Measurements from ENCODE around the gene GRWD1. TPM values are rescaled to one million over a fixed set of nuclear protein-coding genes. Genes with fewer than 3 reads are reported as not detected.

GRWD1 gene
- total RNA-seq, 4 donors from 2014 or later = 9.4 to 49.7 (median 13.6) TPM

DNA sequence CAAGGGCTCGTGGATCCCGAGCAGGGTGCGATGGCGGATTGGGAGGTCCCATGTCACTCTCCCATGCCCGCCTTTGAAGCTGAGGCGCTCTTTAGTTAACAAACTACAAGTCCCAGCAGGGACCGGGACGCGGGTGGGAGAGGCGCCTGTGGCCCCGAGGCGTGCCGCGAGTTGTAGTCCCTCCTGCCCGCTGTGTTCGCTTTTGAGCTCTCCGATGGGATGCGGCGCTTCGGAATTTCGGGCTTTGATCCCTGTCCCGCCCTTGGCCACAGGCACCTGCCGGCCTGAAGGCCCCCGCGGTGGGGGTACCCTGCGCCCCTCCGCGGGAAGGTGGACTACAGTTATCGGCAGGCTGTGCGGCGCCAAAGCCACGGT lies 34.4 kb downstream of the GRWD1 start:
- in situ Hi-C loops (cut with MboI; ENCODE audit: low pct_ligation_motif_present in 1 of 4, low pct_unique_long_range_greater_than_20kb in 1 of 4, low sequenced_read_pairs in 3 of 4) (no loop called here), intact Hi-C loops (cut with DNase I; ENCODE audit: low total_unique reads) (no loop called here)
- Histone ChIP-seq H3K4me1 (peaks cover 0 to 18% (median 13%) of the 10 kb centered on the region in 4 donors), H3K4me3 (peak overlapping the region; percentile 8 to 62 (median 44)), H3K9me3 (no peaks in the 10 kb centered on the region), H3K27ac (peak overlapping the region; percentile 70 to 87 (median 86)), H3K27me3 (no peaks in the 10 kb centered on the region), H3K36me3 (peaks cover 0 to 18% (median 6%) of the 10 kb centered on the region in 4 donors)
- no peak for TF ChIP-seq POLR2A (IDR thresholded peaks at IDR 0.05)
- TF ChIP-seq POLR2AphosphoS5 (IDR thresholded peaks at IDR 0.05) = peak in 2 of 3 donors; percentile 47
- TF ChIP-seq, protein P1, sequence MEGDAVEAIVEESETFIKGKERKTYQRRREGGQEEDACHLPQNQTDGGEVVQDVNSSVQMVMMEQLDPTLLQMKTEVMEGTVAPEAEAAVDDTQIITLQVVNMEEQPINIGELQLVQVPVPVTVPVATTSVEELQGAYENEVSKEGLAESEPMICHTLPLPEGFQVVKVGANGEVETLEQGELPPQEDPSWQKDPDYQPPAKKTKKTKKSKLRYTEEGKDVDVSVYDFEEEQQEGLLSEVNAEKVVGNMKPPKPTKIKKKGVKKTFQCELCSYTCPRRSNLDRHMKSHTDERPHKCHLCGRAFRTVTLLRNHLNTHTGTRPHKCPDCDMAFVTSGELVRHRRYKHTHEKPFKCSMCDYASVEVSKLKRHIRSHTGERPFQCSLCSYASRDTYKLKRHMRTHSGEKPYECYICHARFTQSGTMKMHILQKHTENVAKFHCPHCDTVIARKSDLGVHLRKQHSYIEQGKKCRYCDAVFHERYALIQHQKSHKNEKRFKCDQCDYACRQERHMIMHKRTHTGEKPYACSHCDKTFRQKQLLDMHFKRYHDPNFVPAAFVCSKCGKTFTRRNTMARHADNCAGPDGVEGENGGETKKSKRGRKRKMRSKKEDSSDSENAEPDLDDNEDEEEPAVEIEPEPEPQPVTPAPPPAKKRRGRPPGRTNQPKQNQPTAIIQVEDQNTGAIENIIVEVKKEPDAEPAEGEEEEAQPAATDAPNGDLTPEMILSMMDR (IDR thresholded peaks at IDR 0.05) = no peak
- DNase-seq = peak; percentile 57
- 52% methylated on average over 22 of the region's 32 CpGs; no CpG with 5 or more reads in 1 of the 2 donors for WGBS, 2 donors (ENCODE audit: low coverage in 1 of 2)

DNA sequence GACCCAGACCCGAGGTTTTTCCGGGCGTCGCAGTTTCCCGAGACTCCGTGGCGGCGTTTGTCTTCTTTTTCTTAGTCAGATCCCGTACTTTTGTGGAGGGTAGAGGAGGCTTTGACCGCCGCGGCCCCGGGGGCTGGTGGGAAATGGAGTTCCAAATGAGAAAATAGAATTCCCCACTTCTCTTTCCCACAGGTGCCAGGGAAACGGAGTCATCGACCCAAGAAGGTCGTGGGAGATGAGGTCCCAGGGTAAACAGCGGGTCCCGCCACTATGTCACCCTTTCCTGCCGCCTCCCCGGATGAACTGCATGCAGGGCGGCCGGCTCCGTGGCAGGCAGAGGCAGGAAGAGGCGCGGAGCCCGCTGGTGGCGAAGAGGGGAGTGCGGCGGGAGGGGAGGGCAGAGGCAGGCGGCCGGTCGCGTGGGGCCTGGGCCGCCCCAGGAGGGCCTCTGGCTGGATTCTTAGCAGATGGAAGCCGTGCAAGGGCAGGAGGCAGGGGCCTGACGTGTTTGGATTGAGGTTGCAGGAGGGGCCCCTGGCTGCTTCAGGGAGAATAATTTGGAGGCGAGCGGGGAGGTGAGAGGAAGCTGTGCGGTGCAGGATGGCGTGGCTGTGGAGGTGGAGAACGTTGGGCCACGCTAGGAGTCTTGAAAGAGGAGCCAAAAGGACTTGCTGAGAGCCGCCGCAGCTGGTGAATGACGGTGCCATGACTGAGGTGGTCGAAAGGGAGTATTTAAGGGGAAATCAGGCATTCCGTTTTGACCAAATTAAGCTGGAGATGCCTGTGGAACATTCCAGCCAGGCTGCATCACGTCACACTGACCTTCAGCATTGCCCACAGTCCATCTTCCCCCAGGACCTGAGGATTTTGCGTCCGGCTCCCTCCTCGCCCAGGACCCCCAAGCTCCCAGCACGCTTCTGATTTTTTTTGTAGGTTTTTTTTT lies 35.0 kb downstream of the GRWD1 start:
- 22 to 27% methylated on average over 22 to 52 of the region's 52 CpGs for WGBS, 2 donors (ENCODE audit: low coverage in 1 of 2)
- DNase-seq = peak; percentile 55
- H3K27me3 ChIP-seq = no peaks in the 10 kb centered on the region
- H3K9me3 ChIP-seq = no peaks in the 10 kb centered on the region
- peak overlapping the region; percentile 8 to 62 (median 44) for H3K4me3 ChIP-seq
- peaks cover 0 to 18% (median 13%) of the 10 kb centered on the region in 4 donors for H3K4me1 ChIP-seq
- intact Hi-C loops (cut with DNase I; ENCODE audit: low total_unique reads) (no loop called here), in situ Hi-C loops (cut with MboI; ENCODE audit: low pct_ligation_motif_present in 1 of 4, low pct_unique_long_range_greater_than_20kb in 1 of 4, low sequenced_read_pairs in 3 of 4) (no loop called here)
- peak overlapping the region; percentile 70 to 87 (median 86) for H3K27ac ChIP-seq
- peaks cover 0 to 11% (median 3%) of the 10 kb centered on the region in 4 donors for H3K36me3 ChIP-seq
- no peak for TF ChIP-seq EP300 (IDR thresholded peaks at IDR 0.05; ENCODE audit: low read depth)
- peak; percentile 37 for TF ChIP-seq POLR2A (IDR thresholded peaks at IDR 0.05)
- peak in 2 of 3 donors; percentile 10 to 48 for TF ChIP-seq POLR2AphosphoS5 (IDR thresholded peaks at IDR 0.05)

DNA sequence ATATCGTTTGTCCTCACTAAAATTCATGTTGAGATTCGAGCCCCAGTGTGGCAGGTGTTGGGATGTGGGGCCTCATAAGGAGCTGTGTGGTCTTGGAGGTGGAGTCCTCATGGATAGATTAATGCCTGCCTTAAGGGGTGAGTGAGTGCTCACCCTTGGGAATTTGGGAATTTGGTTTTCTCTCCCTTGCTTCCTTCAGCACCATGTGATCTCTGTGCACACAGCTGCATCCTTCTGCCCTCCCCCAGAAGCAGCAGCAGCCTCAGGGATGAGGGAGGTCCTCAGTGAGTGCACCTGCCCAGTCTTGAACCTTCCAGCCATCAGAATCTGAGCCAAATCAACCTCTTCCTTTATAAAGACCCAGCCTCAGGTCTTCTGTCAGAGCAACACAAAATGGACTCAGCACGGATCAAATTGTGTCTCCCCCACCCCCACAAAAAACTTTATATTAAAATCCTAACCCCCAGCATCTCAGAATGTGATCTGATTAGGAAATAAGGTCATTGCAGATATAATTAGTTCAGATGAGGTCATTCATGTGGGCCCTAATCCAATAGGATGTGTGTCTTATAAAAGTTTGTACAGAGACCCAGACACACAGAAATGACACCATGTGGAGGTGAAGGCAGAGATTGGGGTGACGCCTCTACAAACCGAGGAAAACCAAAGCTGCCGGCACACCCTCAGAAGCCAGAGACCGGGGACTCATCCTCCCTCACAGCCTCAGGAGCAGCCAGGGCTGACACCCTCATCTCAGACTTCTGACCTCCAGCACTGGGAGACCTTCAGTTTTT lies 36.3 kb downstream of the GRWD1 start:
- Histone ChIP-seq H3K4me3 (no peak overlapping the region), H3K9me3 (no peaks in the 10 kb centered on the region), H3K27ac (peak overlapping the region in 1 of 4 donors; percentile 86), H3K27me3 (no peaks in the 10 kb centered on the region), H3K36me3 (peaks cover 0 to under 1% (median 0%) of the 10 kb centered on the region in 4 donors), H3K4me1 (peaks cover 0 to 18% (median 13%) of the 10 kb centered on the region in 4 donors)
- 50 to 77% methylated on average over 2 to 7 of the region's 7 CpGs for WGBS, 2 donors (ENCODE audit: low coverage in 1 of 2)
- in situ Hi-C loops (cut with MboI; ENCODE audit: low pct_ligation_motif_present in 1 of 4, low pct_unique_long_range_greater_than_20kb in 1 of 4, low sequenced_read_pairs in 3 of 4) = no loop called here
- TF ChIP-seq, protein P1 (IDR thresholded peaks at IDR 0.05) = no peak
- TF ChIP-seq POLR2AphosphoS5 (IDR thresholded peaks at IDR 0.05) = no peak
- no peak for TF ChIP-seq POLR2A (IDR thresholded peaks at IDR 0.05)
- TF ChIP-seq EP300 (IDR thresholded peaks at IDR 0.05; ENCODE audit: low read depth) = no peak
- intact Hi-C loops (cut with DNase I; ENCODE audit: low total_unique reads) = no loop called here
- DNase-seq = no peak

DNA sequence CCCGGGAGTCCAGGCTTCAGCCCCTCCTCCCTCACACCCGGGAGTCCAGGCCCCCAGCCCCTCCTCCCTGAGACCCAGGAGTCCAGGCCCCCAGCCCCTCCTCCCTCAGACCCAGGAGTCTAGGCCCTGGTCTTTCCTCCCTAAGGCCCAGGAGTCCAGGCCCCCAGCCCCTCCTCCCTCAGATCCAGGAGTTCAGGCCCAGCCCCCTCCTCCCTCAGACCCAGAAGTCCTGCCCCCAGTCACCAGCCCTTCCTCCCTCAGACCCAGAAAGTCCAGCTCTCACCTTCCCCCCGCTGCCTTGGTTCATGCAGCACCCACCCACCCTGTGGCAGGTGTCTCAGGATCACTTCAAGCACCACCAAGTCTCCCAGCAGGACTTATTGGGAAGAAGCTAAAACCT lies 37.5 kb downstream of the GRWD1 start:
- 92% methylated on average over 1 of the region's 3 CpGs; no CpG with 5 or more reads in 1 of the 2 donors for WGBS, 2 donors (ENCODE audit: low coverage in 1 of 2)
- no peak for DNase-seq
- H3K27me3 ChIP-seq = no peaks in the 10 kb centered on the region

More for the DNA sequence above, 37.5 kb downstream of the GRWD1 start:
- Histone ChIP-seq H3K4me3 (no peak overlapping the region), H3K9me3 (no peaks in the 10 kb centered on the region), H3K27ac (no peak overlapping the region), H3K36me3 (no peaks in the 10 kb centered on the region), H3K4me1 (peaks cover 11 to 27% (median 21%) of the 10 kb centered on the region in 4 donors)
- intact Hi-C loops (cut with DNase I; ENCODE audit: low total_unique reads) (no loop called here), in situ Hi-C loops (cut with MboI; ENCODE audit: low pct_ligation_motif_present in 1 of 4, low pct_unique_long_range_greater_than_20kb in 1 of 4, low sequenced_read_pairs in 3 of 4) (no loop called here)
- TF ChIP-seq POLR2A (IDR thresholded peaks at IDR 0.05) = no peak
- TF ChIP-seq, protein P1 (IDR thresholded peaks at IDR 0.05) = no peak
- no peak for TF ChIP-seq EP300 (IDR thresholded peaks at IDR 0.05; ENCODE audit: low read depth)
- no peak for TF ChIP-seq POLR2AphosphoS5 (IDR thresholded peaks at IDR 0.05)
